ENCODE measurements around the gene BBS12. TPM values are rescaled to one million over a fixed set of nuclear protein-coding genes. Genes with fewer than 3 reads are reported as not detected.

The BBS12 gene
- total RNA-seq, 2 experiments from 2014 or later = 1.8 to 3.2 TPM

- H3K36me3 ChIP-seq (ENCODE audit: insufficient read depth, low read length) = no peaks in the 10 kb centered on the region
- TF ChIP-seq, protein P1, sequence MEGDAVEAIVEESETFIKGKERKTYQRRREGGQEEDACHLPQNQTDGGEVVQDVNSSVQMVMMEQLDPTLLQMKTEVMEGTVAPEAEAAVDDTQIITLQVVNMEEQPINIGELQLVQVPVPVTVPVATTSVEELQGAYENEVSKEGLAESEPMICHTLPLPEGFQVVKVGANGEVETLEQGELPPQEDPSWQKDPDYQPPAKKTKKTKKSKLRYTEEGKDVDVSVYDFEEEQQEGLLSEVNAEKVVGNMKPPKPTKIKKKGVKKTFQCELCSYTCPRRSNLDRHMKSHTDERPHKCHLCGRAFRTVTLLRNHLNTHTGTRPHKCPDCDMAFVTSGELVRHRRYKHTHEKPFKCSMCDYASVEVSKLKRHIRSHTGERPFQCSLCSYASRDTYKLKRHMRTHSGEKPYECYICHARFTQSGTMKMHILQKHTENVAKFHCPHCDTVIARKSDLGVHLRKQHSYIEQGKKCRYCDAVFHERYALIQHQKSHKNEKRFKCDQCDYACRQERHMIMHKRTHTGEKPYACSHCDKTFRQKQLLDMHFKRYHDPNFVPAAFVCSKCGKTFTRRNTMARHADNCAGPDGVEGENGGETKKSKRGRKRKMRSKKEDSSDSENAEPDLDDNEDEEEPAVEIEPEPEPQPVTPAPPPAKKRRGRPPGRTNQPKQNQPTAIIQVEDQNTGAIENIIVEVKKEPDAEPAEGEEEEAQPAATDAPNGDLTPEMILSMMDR (conservative IDR thresholded peaks at IDR 0.05; ENCODE audit: low read length) = no peak
- no peak for TF ChIP-seq EZH2phosphoT487 (IDR thresholded peaks at IDR 0.05; ENCODE audit: borderline replicate concordance, low read depth, low read length)
- ChIA-PET POLR2A (interaction anchor here (0.6 kb wide), 1 partner anchor 1594 kb away, joined by 3 read pairs; no protein-coding TSS in a partner anchor), CTCF (ENCODE audit: unreplicated experiment) (no interaction called here)
- DNase-seq (ENCODE audit: low spot score) = no peak
- H3K27ac ChIP-seq (ENCODE audit: low read depth, low read length, poor library complexity, severe bottlenecking) = no peak overlapping the region
- H2AFZ ChIP-seq (ENCODE audit: low read length) = no peak overlapping the region
- H3K9me3 ChIP-seq (ENCODE audit: low read length) = no peaks in the 10 kb centered on the region
- intact Hi-C loops (cut with micrococcal nuclease; ENCODE audit: unreplicated experiment) = loop anchor here (10.0 kb wide), 1 partner anchor 808 kb away; no protein-coding TSS in a partner anchor
- no peaks in the 10 kb centered on the region for H3K9me2 ChIP-seq (ENCODE audit: insufficient read depth, low read length)
- BruUV-seq (replicated peaks) = no TSS peak
- H3K4me3 ChIP-seq (ENCODE audit: low read depth, low read length, poor library complexity, severe bottlenecking) = no peak overlapping the region
- no peak overlapping the region for H3K4me2 ChIP-seq (ENCODE audit: low read length)
- no peaks in the 10 kb centered on the region for H3K4me1 ChIP-seq (ENCODE audit: insufficient read depth, low read length, poor library complexity, severe bottlenecking)
- H4K20me1 ChIP-seq (ENCODE audit: insufficient read depth, low read length) = no peaks in the 10 kb centered on the region
- H3K79me2 ChIP-seq (ENCODE audit: insufficient read depth, low read depth, low read length) = no peaks in the 10 kb centered on the region
These were observed 19.7 kb upstream of the BBS12 start for GRCh38 chr4:122712782-122713181.

- Histone ChIP-seq H3K27ac (ENCODE audit: low read depth, low read length, poor library complexity, severe bottlenecking) (no peak overlapping the region), H3K4me2 (ENCODE audit: low read length) (no peak overlapping the region), H3K79me2 (ENCODE audit: insufficient read depth, low read depth, low read length) (no peaks in the 10 kb centered on the region), H3K36me3 (ENCODE audit: insufficient read depth, low read length) (no peaks in the 10 kb centered on the region), H3K4me1 (ENCODE audit: insufficient read depth, low read length, poor library complexity, severe bottlenecking) (no peaks in the 10 kb centered on the region), H4K20me1 (ENCODE audit: insufficient read depth, low read length) (no peaks in the 10 kb centered on the region), H3K9me3 (ENCODE audit: low read length) (no peaks in the 10 kb centered on the region), H2AFZ (ENCODE audit: low read length) (no peak overlapping the region), H3K9me2 (ENCODE audit: insufficient read depth, low read length) (no peaks in the 10 kb centered on the region), H3K4me3 (ENCODE audit: low read depth, low read length, poor library complexity, severe bottlenecking) (no peak overlapping the region)
- TF ChIP-seq EZH2phosphoT487 (IDR thresholded peaks at IDR 0.05; ENCODE audit: borderline replicate concordance, low read depth, low read length) = no peak
- TF ChIP-seq, protein P1 (conservative IDR thresholded peaks at IDR 0.05; ENCODE audit: low read length) = no peak
- DNase-seq (ENCODE audit: low spot score) = no peak
- no TSS peak for BruUV-seq (replicated peaks)
- POLR2A ChIA-PET = interaction anchor here (0.6 to 1.1 kb wide), 2 partner anchors 12 to 1062 kb away, joined by 3 read pairs; no protein-coding TSS in a partner anchor
- intact Hi-C loops (cut with micrococcal nuclease; ENCODE audit: unreplicated experiment) = loop anchor here (10.0 kb wide), 1 partner anchor 810 kb away; no protein-coding TSS in a partner anchor
- CTCF ChIA-PET (ENCODE audit: unreplicated experiment) = no interaction called here
These were observed 17.3 kb upstream of the BBS12 start for GRCh38 chr4:122715221-122715620.

GRCh38 chr4:122716825-122717448 lies 15.6 kb upstream of the BBS12 start:
- H2AFZ ChIP-seq (ENCODE audit: low read length) = no peak overlapping the region

More at GRCh38 chr4:122716825-122717448, 15.6 kb upstream of the BBS12 start:
- Histone ChIP-seq H3K4me1 (ENCODE audit: insufficient read depth, low read length, poor library complexity, severe bottlenecking) (no peaks in the 10 kb centered on the region), H4K20me1 (ENCODE audit: insufficient read depth, low read length) (no peaks in the 10 kb centered on the region), H3K4me3 (ENCODE audit: low read depth, low read length, poor library complexity, severe bottlenecking) (no peak overlapping the region), H3K9me3 (ENCODE audit: low read length) (no peaks in the 10 kb centered on the region), H3K4me2 (ENCODE audit: low read length) (no peak overlapping the region), H3K9me2 (ENCODE audit: insufficient read depth, low read length) (no peaks in the 10 kb centered on the region), H3K27ac (ENCODE audit: low read depth, low read length, poor library complexity, severe bottlenecking) (no peak overlapping the region), H3K79me2 (ENCODE audit: insufficient read depth, low read depth, low read length) (no peaks in the 10 kb centered on the region), H3K36me3 (ENCODE audit: insufficient read depth, low read length) (no peaks in the 10 kb centered on the region)
- no TSS peak for BruUV-seq (replicated peaks)
- intact Hi-C loops (cut with micrococcal nuclease; ENCODE audit: unreplicated experiment) = loop anchor here (10.0 kb wide), 1 partner anchor 812 kb away; no protein-coding TSS in a partner anchor
- POLR2A ChIA-PET = interaction anchor here (0.5 to 1.1 kb wide), 5 partner anchors 16 to 1257 kb away, joined by 3 to 4 read pairs (median 3); partner anchors contain the start of gene BBS12
- peak; percentile 62 for DNase-seq (ENCODE audit: low spot score)
- TF ChIP-seq, protein P1 (conservative IDR thresholded peaks at IDR 0.05; ENCODE audit: low read length) = peak; percentile 94
- TF ChIP-seq EZH2phosphoT487 (IDR thresholded peaks at IDR 0.05; ENCODE audit: borderline replicate concordance, low read depth, low read length) = no peak
- CTCF ChIA-PET (ENCODE audit: unreplicated experiment) = interaction anchor here (0.6 to 1.0 kb wide), 3 partner anchors 12 to 1237 kb away, joined by 3 to 8 read pairs (median 4); partner anchors contain the start of gene BBS12

Data from OCI-LY7 (cell line).